Colon (tissue), 2 donors: ENCODE data around the gene FXYD4.

Source experiments
- FAIRE-seq: peaks from 2 replicates; lab custom pipeline; 2012; peaks lifted over from hg19 to GRCh38; lab: Jason Lieb, UNC
- donor health status: control.
- donor health status: control.

Gene FXYD4

DNA sequence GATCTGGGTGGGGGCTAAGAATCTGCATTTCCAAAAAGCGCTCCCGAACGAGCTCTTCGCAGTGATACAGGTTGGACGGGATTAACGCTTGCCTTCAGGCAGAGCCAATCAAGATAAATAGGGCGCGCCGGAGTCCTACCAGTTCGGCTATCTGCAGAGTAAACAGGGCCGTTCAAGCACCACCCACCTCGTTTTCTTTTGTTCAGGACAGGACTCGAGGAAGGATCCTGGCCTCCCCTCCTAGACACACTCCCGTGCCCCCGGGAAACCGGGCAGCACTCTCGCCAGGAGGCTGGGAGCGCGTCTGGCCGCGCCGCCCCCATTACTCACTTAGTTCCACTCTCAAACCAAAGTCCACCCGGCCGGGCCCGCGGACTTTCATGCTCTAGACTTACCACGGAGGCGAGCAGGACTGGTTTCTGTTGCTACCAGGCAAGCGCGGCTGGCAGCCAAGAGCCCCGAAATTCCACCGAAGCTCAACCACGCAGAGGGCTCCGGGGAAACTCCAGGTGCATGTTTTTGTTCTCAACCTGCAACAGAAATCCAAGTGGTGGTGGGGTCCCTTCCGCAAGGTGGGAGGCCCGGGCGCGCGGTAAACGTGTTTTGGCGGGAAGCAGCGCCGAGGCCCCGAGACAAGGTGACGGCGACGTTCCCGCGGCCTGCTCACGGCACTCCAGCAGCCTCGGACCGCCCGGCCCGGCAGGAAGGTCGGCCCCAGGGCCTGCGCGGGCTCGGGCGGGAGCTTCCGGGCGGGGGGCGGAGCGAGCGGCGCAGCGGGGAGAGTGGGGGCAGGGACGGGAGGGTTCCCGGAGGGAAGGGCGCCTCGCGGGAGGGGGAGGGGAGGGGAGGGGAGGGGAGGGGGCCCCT, 24.9 kb downstream of the FXYD4 start:
- FAIRE-seq, result no peak

DNA sequence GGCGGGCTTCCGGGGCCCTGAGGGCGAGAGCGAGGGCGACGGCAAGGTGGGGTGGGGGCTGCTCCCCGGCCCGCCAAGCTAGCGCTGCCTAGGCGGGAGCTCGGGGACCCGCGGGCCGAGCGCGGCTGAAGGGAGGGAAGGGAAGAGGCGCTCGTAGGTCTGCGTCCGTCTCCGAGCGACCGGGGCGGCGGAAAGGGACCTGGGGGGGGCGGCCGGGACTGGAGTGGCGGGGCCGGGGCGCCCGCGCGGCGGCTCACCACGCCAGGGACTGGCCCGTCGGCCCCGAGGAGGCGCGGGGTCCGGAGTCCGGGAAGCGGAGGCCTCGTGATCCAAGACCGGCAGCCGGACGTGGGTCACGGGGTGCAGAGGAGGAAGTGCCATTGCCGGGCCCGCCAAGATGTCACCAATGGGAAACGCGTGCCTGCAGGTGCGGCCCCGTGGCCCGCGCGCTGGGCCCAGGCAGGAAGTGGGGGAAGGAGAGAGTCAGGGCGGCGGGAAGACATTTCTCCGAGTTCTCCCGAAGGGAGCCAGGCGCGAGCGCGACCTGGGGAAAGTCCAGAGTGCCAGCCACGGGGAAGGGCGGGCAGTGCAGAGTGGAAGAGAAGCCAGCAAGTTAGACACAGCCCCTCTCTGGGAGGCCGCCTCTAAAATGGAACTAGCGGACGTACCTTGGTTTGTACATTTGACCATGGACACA, 25.6 kb downstream of the FXYD4 start:
- no peak for FAIRE-seq

DNA sequence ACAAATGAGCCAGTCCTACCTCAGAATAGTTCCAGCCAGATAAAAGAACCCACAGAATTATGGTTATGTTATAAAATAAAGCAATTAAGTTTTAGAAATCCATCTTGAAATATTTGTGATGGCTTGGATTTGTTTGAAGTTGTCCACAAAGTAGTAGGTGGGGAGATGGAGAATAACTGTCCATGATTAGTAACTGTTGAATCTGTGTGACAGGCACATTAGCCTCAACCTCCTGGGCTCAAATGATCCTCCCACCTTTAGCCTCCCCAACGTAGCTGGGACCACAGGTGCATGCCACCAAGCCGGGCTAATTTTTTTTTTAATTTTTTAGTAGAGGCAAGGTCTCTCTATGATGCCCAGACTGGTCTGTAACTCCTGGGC, 27.5 kb downstream of the FXYD4 start:
- FAIRE-seq, result no peak

DNA sequence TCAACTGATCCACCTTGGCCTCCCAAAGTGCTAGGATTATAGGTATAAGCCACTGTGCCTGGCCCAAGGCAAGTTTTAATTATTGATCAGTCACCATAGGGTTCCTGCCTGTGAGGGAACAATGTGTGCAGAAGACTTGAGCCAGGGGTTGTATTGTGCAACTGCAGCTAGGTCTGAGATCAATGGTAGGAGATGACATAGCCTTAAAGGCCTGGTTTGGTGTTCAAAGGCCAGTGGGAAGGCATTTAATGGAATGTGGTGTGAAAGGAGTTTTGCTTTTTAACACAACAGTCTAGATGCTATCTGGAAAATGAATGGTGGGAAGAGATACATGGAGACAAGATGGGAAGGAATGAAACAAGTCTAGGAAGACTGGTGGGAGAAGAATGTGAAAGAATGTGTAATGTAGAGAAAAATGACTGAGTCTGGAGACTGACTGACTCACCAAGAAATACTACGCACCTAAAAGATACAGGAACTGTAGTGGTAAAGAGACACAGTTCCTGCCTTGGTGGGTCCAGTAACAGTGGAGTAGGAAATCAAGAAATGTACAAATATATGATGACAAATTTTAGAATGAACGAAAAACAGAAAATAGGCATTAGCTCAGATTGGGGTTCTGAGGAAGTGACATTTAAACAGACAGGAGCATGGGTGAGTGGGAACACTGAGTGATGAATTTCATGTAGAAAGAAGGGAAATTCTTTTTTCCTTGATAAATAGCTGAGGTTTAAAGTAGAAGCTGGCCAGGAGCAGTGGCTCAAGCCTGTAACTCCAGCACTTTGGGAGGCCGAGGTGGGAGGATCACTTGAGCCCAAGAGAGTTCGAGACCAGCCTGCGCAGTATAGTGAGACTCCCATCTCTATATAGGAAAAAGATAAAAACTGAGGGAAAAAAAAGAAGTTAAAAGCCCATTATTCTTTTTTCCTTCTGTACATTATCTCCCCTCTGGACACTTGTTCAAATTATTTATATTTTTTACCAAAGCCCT, 28.2 kb downstream of the FXYD4 start:
- FAIRE-seq, result no peak

DNA sequence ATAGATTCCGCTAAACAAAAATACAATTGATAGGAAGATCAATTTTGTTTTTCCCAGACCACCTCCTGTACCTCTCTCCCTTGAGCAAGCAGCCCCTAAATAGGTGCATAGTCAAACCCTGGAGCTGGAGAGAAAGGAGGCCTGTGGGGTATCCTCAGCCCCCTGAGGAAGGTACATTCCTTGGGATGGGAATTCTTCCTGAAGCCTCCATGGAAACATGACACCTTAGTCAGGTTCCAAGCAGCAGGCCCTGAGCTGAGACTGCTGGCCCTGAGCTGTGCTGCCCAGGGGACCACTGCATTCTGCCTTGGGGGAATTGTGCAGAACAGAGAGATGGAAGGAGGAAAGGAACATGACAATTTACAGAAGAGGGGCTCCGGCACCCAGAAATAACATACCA, 30.2 kb downstream of the FXYD4 start:
- FAIRE-seq, result no peak

DNA sequence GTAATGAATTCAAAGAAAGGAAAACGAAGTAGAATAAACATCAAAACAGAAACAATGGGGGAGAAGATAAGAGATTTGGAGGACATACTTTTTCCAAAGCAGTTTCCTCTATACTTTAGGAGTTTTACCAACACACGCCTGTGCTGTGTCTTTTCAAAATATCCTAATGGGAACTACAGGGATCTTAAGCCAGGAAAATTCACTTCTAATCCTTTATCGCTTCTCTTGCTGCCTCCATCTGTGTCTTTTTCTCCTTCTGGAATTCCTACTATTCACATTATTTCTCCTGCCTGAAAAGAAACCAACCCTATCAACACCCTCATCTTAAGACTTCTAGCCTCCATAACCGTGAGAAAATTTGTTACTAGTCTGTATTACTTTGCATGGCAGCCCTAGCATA, 30.7 kb downstream of the FXYD4 start:
- no peak for FAIRE-seq

DNA sequence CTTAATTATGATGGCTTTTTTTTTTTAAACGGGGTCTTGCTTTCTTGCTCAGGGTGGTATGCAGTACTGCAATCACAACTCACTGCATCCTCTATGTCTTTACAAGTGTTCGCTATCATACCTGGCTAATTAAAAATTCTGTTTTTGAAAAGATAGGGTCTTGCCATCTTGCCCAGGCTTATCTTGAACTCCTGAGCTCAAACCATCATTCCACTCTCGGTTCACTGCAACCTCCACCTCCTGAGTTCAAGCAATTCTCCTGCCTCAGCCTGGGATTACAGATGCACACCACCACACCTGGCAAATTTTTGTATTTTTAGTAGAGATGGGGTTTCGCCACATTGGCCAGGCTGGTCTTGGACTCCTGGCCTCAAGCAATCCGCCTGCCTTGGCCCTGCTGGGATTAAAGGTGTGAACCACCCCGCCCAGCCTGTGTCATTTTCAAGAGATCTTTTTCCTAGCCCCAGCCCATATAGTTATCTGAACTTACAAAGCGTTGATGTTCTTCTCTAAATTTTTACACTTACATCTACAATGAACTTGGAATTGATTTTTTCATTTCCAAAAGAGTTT, 31.5 kb downstream of the FXYD4 start:
- FAIRE-seq, result no peak

DNA sequence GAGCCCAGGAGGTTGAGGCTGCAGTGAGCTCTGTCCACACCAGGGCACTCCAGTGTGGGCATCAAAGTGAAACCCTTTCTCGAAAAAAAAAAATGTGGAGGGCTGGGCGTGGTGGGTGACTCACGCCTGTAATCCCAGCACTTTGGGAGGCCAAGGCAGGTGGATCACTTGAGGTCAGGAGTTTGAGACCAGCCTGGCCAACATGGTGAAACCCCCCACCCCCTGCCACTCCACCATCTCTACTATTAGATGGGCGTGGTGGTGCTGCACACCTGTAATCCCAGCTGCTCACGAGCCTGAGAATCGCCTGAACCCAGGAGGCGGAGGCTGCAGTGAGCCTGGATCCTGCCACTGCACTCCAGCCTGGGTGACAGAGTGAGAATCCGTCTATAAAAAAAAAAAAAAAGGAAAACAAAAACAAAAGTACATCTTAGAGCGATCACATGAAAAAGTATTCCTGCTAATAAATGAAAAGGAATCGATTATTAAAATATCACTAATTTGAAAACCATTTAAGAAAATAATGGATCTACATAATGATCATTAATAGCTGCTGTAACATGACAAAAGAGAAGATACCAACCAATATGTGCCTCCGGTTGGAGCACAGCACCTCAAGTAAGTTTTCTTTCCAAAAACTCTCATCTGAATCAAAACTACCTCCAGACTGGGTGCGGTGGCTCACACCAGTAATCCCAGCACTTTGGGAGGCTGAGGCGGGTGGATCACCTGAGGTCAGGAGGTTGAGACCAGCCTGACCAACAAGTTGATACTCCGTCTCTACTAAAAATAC, 32.7 kb downstream of the FXYD4 start:
- FAIRE-seq, result no peak

DNA sequence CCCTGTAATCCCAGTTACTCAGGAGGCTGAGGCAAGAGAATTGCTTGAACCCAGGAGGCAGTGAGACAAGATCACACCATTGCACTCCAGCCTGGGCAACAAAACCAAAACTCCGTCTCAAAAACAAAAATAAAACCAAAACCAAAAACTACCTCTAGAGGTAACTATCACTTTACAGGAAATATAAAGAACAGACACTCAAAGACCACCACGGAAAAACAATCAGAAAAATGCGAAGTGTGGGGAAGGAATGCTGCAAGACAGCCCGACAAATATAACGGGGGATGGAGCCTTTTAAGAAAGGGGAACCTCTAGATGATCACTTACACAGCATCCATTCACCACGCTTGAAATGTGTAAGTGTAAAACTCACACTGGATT, 33.3 kb downstream of the FXYD4 start:
- FAIRE-seq, result no peak

DNA sequence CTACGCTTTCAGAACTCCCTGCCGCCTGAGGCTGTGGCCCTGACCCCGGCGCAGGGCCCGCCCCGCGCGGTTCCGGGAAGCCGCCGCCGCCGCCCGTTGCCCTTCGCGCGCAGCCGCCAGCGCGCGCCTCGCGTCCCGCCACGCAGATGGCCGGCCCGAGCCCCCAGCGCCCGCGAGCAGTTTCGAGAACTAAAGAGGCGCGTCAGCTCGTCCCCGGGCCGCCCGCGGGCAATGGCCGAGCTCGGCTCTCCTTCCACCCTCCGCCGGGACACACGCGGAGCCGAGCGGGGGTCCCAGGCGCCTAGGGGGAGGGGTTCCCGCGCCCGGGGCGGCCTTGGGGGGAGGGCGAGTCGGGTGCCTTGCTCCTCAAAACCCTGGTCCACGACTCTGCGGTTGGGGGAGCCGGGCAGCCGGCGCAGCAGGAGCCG, 35.7 kb downstream of the FXYD4 start:
- FAIRE-seq, result no peak

DNA sequence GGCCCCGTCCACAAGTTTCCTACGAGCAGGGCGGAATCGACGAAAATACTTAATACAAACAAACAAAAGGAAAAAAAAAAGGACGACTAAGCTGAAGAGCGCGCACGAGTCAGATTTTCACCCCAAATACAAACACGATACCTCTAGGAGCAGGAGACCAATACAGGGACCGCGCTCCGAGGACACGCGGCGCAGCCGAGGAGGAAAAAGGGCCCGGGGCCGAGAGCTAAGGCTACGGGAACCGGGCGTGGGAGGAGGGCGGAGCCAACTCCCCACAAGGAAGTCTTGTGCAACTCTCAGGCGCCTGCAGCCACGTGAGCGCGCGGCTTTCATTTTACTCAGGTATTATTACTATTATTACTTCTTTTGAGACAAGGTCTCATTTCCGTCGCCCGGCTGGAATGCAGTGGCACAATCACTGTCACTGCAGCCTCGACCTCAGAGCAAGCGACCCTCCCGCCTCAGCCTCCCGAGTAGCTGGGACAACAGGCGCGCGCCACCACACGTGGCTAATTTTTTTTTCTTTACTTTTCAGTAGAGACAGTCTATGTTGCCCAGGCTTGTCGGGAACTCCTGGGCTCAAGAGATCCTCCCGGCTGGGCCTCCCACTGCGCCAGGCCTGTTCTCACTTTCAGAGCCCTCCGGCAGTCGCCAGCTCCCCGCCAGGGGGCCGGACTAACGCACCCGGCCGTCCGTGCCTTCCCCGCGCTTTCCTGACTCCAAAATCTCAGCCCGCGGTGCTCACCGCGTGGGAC, 36.3 kb downstream of the FXYD4 start:
- FAIRE-seq, result no peak

DNA sequence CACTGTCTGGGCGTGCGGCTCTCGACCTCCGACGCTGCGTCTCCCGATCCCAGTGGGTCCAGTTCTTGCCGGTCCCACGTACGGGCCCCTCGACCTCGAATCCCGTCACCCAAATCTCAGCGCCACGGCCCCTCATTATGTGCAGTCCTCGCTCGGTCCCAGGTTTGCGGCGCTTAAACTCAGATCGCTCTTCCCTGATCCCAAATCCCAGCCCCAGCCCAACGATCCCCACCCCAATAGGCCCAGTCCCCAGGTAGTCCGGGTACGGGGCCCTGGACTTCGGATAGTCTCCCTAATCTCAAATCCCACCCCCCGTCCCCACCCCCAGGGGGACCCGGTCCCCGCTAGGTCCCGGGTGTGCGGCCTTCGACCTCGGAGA, 36.9 kb downstream of the FXYD4 start:
- FAIRE-seq, result no peak

DNA sequence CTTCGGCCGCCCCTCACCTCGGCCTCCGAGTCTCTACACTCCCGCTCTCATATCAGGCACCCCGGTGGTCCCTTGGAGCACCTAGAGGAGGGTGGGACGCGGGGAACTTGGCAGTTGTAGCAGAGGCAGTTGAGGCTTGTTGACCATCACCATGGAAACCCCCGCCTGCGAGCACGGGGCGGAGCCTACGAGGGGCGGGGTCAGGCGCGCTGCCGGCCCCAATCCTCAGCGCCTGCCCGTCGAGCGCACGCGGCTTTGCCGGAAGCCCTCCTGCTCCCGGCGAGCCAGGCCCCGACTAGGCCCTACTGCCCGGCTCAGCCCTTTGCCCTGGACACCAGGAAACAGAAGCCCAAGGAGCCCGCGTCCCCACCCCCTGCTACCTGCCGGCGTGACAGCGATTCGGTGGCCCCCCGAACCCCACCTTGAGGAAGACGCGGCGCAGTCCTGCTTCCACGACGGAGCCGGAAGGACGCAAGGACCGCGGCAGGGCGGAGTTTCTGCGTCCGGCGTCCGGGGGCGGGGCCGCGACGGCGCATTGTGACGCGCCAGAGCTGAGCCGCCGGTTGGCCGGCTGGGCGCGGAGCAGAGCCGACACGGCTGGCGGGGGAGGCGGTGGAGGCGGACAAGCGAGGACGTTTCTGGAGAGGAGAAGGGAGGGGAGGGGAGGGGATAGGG, 37.4 kb downstream of the FXYD4 start, which contains the start of gene HNRNPF:
TSS of gene HNRNPF (minus strand) at position 477 of the 675 bp plus-strand sequence. CDS start 21,302 bp downstream, outside the sequence.
- no peak for FAIRE-seq

DNA sequence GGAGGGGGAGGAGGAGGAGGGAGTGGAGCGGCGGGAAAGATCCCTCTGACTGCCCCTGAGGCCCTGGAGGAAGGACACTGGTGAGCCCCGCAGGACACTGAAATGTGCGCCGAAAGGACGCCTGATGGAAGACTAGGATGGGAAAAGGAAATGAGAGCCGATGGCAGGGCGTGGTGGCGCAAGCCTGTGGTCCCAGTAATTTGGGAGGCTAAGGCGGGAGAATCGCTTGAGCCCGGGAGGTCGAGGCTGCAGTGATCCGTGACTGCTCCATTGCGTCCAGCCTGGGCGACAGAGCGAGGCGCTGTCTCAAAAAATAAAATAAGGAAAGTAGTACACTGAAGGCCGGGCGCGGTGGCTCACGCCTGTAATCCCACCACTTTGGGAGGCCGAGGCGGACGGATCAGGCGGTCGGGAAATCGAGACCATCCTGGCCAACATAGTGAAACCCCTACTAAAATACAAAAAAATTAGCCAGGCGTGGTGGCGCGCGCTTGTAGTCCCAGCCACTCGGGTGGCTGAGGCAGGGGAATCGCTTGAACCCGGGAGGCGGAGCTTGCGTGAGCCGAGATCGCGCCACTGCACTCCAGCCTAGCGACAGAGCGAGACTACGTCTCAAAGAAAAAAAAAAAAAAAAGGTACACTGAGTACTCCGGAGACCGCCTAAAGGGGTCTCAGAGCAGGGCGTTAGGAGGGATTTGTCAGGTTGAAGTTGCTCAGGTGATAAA, 38.1 kb downstream of the FXYD4 start:
- FAIRE-seq, result no peak

DNA sequence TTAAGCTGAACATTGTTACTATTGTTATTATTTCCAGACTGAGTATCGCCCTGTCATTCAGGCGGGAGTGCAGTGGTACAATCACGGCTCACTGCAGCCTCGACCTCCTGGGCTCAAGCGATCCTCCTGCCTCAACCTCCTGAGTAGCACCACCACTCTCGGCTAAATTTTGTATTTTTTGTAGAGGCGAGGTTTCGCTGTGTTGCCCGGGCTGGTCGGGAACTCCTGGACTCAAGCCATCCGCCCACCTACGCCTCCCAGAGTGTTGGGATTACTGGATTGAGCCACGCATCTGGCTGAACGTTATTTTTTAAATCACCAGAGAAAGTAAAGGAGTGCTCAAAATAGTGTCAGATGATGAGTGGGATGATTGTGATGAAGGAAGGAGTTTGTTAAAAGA, 38.9 kb downstream of the FXYD4 start:
- FAIRE-seq, result no peak

DNA sequence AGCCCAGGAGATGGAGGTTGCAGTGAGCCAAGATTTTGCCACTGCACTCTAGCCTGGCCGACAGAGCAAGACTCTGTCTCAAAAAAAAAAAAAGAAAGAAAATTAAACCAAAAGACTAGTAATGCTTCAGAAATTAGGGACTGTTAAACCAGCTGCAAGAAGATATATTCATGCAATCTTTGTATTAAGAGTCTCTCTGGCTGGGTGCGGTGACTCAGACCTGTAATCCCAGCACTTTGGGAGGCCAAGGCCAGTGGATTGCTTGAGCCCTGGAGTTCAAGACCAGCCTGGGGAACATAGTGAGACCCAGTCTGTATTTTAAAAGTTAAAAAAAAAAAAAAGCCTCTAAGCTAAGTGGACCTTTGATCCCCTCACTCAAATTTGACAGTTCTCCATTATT, 40.1 kb downstream of the FXYD4 start:
- no peak for FAIRE-seq

DNA sequence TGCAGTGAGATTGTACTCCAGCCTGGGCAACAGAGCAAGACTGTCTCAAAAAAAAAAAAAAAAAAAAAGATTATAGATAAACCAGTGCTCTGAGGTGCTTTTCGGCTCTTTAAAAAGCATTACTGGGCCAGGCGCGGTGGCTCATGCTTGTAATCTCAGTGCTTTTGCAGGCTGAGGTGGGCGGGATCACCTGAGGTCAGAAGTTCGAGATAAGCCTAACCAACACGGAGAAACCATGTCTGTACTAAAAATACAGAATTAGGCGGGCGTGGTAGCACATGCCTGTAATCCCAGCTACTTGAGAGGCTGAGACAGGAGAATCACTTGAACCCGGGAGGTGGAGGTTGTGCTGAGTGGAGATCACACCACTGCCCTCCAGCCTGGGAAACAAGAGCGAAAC, 44.1 kb downstream of the FXYD4 start:
- FAIRE-seq, result no peak

DNA sequence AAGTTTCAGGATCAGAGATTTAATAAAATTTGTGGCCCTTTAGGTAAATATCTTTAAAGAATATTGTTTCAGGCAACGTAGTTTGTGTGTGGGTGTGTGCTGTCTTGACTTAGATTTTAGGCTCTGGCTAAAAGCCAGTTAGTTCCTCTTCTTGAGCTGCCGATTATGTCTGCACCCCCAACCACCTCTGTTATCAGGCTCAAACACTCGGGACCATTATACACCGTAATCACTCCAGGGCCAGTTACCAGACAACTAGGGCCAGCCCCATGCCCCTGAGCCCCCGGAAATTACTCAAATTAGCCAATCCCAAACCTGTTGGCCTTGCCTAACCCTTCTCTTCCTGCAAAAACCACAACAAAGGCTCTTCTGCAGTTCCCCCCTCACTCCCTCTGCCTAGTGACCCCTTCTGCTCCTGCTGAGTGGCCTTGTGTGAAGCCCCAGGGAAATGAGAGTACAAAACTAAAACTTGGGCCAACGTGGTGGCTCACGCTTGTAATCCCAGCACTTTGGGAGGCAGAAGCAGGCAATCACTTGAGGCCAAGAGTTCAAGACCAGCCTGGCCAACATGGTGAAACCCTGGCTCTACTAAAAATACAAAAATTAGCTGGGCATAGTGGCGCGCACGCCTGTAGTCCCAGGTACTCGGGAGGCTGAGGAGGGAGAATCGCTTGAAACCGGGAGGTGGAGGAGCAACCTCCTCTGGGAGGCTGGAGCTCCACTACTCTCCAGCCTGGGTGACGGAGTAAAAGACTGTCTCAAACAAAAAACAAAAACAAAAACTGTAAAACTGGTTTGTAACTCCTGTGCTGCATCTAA, 46.7 kb downstream of the FXYD4 start:
- FAIRE-seq, result no peak
